ENCODE results near the gene LKAAEAR1. TPM values are rescaled to one million over a fixed set of nuclear protein-coding genes. Genes with fewer than 3 reads are reported as not detected.

Gene LKAAEAR1
- total and polyA plus RNA-seq, 9 of the 15 experiments (the other 6 are each of a cell fraction or from before 2014, with no cell fraction given) = not detected

DNA sequence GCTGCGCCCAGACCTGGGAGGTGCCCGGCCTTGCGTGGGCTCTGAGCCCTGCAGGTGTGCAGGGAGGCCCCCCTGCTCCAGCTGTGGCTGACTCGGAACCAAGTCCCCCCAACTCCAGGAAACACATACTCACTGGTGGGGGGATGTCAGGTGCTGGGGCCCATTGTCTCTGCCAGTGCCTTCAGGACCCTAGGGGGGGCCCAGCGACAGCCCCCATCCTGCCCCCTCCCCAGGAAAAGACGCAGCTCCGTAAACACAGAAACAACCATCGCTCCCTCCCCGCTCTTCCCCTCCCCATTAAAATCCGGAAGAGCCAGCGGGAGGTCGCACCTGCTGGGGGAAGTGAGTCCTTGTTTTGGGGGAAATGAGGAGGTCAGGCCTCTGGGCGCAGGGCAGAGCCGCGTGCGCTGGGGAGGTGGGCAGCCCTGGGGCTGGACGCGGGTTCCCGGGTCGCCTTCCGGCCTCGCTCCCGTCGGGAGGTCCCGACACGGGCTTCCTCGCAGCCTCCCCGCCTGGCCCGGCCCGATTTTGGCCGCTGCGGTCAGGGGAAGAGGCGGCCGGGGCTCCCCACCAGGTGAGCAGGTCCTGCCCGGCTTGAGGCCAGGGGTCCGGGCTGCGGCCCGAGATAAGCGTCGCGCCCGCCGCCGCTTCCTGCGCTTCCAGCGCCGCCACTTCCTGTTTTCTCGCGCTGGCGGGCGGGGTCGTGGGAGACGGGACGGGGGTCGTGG lies 42.0 kb downstream of the LKAAEAR1 start:
- in situ Hi-C loops (cut with MboI) (no loop called here), intact Hi-C loops (cut with micrococcal nuclease) (no loop called here)
- Histone ChIP-seq H3K9me3 (replicated peaks; ENCODE audit: control insufficient read depth, insufficient read depth, low read depth, low read length) (no peaks in the 10 kb centered on the region), H3K4me2 (ENCODE audit: insufficient read depth, low read length) (peak overlapping the region; percentile 78), H4K20me1 (replicated peaks; ENCODE audit: control insufficient read depth, insufficient read depth, low read length) (no peaks in the 10 kb centered on the region), H3K4me1 (replicated peaks in 1 of 2; ENCODE audit: control insufficient read depth in 2 of 2, insufficient read depth in 2 of 2, low read length in 2 of 2) (peaks cover 40 to 84% of the 10 kb centered on the region in 2 experiments), H3K27ac (ENCODE audit: extremely low read depth, low read depth, low read length) (peak overlapping the region; percentile 81), H2AFZ (ENCODE audit: low read depth, low read length) (peak overlapping the region; percentile 89), H3K9me1 (ENCODE audit: control insufficient read depth, insufficient read depth, low read length) (peaks cover 4% of the 10 kb centered on the region), H3K9ac (ENCODE audit: insufficient read depth in 1 of 2, low read depth in 2 of 2, low read length in 2 of 2) (peak overlapping the region; percentile 74 to 92), H3K4me3 (peak overlapping the region; percentile 42), H3K79me2 (ENCODE audit: control insufficient read depth, insufficient read depth, low read length) (no peaks in the 10 kb centered on the region; the same call in 2 of the 3 replicates), H3K36me3 (ENCODE audit: control insufficient read depth, insufficient read depth, low read length) (peaks cover 3% of the 10 kb centered on the region; the same call in 1 of the 3 replicates), H3K27me3 (ENCODE audit: control insufficient read depth in 2 of 2, insufficient read depth in 2 of 2, low read length in 2 of 2) (no peaks in the 10 kb centered on the region)
- CTCF ChIA-PET (ENCODE audit: low intra/inter-chr PET ratio) = no interaction called here
- FAIRE-seq (no peak), ATAC-seq (peak; percentile 9), DNase-seq (ENCODE audit: extremely low read depth in 1 of 4, low spot score in 3 of 4) (peak; percentile 58 to 76 (median 67))
- POLR2A ChIA-PET = interaction anchor here (0.7 kb wide), 1 partner anchor 10 kb away, joined by 4 read pairs; no protein-coding TSS in a partner anchor
- TSS peak; percentile 50 for BruUV-seq (replicated peaks)
- 10% methylated on average over 32 of the region's 55 CpGs for WGBS (ENCODE audit: insufficient coverage, low coverage, missing lambda C conversion rate)
- TF ChIP-seq, protein P1, sequence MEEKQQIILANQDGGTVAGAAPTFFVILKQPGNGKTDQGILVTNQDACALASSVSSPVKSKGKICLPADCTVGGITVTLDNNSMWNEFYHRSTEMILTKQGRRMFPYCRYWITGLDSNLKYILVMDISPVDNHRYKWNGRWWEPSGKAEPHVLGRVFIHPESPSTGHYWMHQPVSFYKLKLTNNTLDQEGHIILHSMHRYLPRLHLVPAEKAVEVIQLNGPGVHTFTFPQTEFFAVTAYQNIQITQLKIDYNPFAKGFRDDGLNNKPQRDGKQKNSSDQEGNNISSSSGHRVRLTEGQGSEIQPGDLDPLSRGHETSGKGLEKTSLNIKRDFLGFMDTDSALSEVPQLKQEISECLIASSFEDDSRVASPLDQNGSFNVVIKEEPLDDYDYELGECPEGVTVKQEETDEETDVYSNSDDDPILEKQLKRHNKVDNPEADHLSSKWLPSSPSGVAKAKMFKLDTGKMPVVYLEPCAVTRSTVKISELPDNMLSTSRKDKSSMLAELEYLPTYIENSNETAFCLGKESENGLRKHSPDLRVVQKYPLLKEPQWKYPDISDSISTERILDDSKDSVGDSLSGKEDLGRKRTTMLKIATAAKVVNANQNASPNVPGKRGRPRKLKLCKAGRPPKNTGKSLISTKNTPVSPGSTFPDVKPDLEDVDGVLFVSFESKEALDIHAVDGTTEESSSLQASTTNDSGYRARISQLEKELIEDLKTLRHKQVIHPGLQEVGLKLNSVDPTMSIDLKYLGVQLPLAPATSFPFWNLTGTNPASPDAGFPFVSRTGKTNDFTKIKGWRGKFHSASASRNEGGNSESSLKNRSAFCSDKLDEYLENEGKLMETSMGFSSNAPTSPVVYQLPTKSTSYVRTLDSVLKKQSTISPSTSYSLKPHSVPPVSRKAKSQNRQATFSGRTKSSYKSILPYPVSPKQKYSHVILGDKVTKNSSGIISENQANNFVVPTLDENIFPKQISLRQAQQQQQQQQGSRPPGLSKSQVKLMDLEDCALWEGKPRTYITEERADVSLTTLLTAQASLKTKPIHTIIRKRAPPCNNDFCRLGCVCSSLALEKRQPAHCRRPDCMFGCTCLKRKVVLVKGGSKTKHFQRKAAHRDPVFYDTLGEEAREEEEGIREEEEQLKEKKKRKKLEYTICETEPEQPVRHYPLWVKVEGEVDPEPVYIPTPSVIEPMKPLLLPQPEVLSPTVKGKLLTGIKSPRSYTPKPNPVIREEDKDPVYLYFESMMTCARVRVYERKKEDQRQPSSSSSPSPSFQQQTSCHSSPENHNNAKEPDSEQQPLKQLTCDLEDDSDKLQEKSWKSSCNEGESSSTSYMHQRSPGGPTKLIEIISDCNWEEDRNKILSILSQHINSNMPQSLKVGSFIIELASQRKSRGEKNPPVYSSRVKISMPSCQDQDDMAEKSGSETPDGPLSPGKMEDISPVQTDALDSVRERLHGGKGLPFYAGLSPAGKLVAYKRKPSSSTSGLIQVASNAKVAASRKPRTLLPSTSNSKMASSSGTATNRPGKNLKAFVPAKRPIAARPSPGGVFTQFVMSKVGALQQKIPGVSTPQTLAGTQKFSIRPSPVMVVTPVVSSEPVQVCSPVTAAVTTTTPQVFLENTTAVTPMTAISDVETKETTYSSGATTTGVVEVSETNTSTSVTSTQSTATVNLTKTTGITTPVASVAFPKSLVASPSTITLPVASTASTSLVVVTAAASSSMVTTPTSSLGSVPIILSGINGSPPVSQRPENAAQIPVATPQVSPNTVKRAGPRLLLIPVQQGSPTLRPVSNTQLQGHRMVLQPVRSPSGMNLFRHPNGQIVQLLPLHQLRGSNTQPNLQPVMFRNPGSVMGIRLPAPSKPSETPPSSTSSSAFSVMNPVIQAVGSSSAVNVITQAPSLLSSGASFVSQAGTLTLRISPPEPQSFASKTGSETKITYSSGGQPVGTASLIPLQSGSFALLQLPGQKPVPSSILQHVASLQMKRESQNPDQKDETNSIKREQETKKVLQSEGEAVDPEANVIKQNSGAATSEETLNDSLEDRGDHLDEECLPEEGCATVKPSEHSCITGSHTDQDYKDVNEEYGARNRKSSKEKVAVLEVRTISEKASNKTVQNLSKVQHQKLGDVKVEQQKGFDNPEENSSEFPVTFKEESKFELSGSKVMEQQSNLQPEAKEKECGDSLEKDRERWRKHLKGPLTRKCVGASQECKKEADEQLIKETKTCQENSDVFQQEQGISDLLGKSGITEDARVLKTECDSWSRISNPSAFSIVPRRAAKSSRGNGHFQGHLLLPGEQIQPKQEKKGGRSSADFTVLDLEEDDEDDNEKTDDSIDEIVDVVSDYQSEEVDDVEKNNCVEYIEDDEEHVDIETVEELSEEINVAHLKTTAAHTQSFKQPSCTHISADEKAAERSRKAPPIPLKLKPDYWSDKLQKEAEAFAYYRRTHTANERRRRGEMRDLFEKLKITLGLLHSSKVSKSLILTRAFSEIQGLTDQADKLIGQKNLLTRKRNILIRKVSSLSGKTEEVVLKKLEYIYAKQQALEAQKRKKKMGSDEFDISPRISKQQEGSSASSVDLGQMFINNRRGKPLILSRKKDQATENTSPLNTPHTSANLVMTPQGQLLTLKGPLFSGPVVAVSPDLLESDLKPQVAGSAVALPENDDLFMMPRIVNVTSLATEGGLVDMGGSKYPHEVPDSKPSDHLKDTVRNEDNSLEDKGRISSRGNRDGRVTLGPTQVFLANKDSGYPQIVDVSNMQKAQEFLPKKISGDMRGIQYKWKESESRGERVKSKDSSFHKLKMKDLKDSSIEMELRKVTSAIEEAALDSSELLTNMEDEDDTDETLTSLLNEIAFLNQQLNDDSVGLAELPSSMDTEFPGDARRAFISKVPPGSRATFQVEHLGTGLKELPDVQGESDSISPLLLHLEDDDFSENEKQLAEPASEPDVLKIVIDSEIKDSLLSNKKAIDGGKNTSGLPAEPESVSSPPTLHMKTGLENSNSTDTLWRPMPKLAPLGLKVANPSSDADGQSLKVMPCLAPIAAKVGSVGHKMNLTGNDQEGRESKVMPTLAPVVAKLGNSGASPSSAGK (IDR thresholded peaks at IDR 0.05) = peak; percentile 62
- TF ChIP-seq RB1 (IDR thresholded peaks at IDR 0.05; ENCODE audit: low read depth) = peak; percentile 44; the same call in 1 of the 2 replicates
- TF ChIP-seq RFX1 (IDR thresholded peaks at IDR 0.05) = no peak
- TF ChIP-seq ZEB2 (IDR thresholded peaks at IDR 0.05) = peak; percentile 90
- peak; percentile 53 for TF ChIP-seq RBBP5 (IDR thresholded peaks at IDR 0.05; ENCODE audit: borderline replicate concordance, insufficient read depth, low read length, poor library complexity, severe bottlenecking)
- TF ChIP-seq STAG1 (CRISPR knock-in tag; IDR thresholded peaks at IDR 0.05; ENCODE audit: borderline replicate concordance) = 0 out of 2 replicates have a peak, but pooled peaks have one; percentile 22
- TF ChIP-seq, protein P2, sequence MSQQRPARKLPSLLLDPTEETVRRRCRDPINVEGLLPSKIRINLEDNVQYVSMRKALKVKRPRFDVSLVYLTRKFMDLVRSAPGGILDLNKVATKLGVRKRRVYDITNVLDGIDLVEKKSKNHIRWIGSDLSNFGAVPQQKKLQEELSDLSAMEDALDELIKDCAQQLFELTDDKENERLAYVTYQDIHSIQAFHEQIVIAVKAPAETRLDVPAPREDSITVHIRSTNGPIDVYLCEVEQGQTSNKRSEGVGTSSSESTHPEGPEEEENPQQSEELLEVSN (IDR thresholded peaks at IDR 0.05; ENCODE audit: borderline replicate concordance in 1 of 2, extremely low read depth in 1 of 2, insufficient read depth in 1 of 2, insufficient read length in 1 of 2, low read depth in 1 of 2, low read length in 1 of 2, poor library complexity in 1 of 2, severe bottlenecking in 1 of 2) = peak; percentile 56 to 93
- peak; percentile 33; the same call in 1 of the 2 replicates for TF ChIP-seq BRD4 (IDR thresholded peaks at IDR 0.05)

Measured in K562 (cell line).